Left colon (tissue), 2 donors: Measurements from ENCODE around the gene SEC14L5. TPM values are rescaled to one million over a fixed set of nuclear protein-coding genes. Genes with fewer than 3 reads are reported as not detected.
"Not testable (repeated sequence)": the region's sequence is repeated elsewhere in the genome, so short reads cannot be mapped to it uniquely, and the experiment has no call there.

ENCODE experiments used
- ATAC-seq: fragments of 200-7000 bp; cut with Tn5 transposase; one replicate; pipeline ENCODE4 v1.9.1; 2020; ENCODE audit warnings: mild to moderate bottlenecking, moderate library complexity
- DNase-seq, 2 donors: peaks; one replicate each; pipeline ENCODE4 v3.0.0-alpha.2; 2020
- intact Hi-C, 2 donors: fragments of 100-400 bp; cut with DNase I in 1 of 2; cut with micrococcal nuclease in 1 of 2; formaldehyde crosslinking; loops; one replicate each; pipeline versions ENCODE4 v1.11.2 to v1.14.0; 2022; cut with DNase I, micrococcal nuclease
- total RNA-seq, 2 donors: library from RNA; stranded (reverse); fragmentation: NEBNext Ultra II Directional; extraction: Animal tissue kit (Norgen Biotek cat#: 25700); gene quantifications; one replicate each; pipeline ENCODE4 v1.2.1, GENCODE V29; 2021
- donor health status: DM: no; HTN: no; CAD: no.
- donor health status: DM: yes; HTN: yes; CAD: no.

Gene SEC14L5
- total RNA-seq, 2 donors from 2014 or later: 1.4 to 1.8 TPM

DNA sequence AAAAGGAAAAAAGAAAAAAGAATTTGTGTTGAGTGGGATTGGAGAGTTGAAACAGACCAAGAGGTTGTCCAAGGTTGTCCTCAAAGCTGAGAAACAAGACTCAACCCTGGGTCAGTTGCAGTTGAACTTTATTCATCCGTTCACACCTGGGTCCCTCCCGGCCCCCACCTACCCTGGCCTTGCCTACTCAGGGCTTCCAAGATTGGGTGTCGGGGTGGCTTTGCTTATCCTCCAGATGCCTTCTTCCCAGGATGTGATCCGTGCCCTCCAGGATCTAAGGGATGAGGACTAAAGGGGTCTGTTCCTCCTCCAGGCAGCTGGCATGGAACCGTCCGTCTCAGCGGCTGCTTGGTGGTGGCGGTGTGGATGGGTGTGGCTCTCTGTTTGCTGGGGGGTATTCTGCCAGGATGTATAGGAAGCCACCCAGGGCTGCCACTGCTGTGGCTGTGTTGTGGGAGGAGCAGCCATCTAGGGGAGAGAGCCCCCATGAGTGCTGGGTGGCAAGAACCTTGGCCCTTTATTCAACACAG lies 85.9 kb downstream of the SEC14L5 start:
- intact Hi-C loops: no loop called here
- DNase-seq (peak in 1 of 2 donors; percentile 2), ATAC-seq (no peak)

DNA sequence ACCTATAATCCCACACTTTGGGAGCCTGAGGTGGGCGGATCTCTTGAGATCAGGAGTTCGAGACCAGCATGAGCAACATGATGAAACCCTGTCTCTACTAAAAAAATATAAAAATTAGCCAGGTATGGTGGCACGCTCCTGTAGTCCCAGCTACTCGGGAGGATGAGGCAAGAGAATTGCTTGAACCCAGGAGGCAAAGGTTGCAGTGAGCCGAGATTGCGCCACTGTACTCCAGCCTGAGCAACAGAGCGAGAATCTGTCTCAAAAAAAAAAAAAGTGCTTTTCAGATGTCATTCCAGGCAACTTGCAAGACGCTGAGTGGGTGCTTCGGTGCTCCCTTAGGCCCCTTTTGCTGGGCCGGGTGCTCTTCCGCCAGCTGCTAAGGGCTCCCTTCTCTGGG lies 86.5 kb downstream of the SEC14L5 start:
- intact Hi-C loops, ATAC-seq: not testable (repeated sequence)

GRCh38 chr16:5045499-5046115 lies 87.5 kb downstream of the SEC14L5 start:
- DNase-seq (peak in 1 of 2 donors; percentile 12), ATAC-seq (no peak)
- intact Hi-C loops: no loop called here

More for the DNA sequence above, 86.5 kb downstream of the SEC14L5 start:
- DNase-seq: peak in 1 of 2 donors; percentile 5

DNA sequence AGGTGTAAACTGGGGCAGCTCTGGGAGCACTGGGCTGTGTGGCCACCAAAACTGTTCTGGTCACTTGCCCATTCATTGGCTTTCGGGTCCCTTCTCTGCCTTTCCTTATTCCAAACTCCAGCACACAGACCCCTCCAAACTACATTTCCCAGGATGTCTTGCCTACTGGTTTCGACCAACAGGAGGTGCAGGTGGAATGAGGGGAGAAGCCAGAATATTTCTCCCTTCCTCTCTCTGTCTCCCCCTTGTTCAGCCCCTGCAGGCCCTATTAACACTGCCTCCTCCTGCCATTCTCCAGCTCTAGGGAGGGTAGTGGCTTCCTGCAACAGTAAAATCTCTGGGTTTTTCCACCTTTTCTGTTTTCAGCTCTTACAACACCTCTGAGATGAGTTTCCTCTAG lies 88.8 kb downstream of the SEC14L5 start:
- ATAC-seq: no peak
- intact Hi-C loops: no loop called here

DNA sequence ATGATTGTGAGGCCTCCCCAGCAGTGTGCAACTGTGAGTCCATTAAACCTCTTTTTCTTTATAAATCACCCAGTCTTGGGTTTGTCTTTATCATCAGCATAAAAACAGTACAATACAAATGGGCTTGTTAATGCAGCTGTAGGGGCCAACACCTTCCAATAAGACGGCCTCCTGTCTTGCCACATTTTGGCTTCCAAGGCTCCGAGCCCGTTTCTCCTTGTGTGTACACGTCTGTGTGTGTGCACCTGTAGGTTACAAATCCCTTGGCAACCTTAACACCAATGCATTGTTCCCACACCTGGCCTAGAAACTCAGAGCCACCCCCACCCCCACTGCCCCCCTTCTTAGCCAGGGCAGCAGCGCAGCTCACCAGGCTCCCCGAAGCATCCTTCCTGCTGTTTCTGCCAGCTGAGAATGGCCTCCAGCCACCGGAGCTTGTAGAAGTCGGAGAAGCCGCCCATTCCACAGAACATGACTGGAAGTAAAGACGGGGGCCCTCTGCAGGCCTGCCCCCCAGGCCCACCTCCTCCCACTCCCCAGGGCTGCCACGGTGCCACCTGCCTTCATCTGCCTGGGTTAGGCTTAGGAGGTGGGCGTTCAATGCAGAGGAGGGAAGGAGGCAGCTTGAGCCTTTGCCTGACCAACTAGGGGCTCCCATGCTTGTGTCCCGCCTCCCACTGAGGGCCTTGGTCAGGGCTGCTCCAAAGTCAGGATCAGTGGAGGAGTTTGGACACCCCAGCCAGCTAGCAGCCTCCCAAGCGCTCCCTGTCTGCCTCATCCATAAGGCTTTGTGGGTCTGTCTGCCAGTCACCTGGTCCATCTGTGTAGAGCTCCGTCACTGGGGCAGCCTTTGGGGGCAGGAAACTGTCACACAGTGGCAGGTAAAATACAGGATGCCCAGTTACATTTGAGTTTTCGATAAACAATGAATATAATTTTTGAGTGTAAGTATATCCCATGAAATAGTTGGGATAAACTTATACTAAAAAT lies 97.0 kb downstream of the SEC14L5 start:
- ATAC-seq: no peak
- intact Hi-C loops: no loop called here

More for the DNA sequence above, 88.8 kb downstream of the SEC14L5 start:
- DNase-seq: peak in 1 of 2 donors; percentile 10

GRCh38 chr16:5056352-5056751 lies 98.2 kb downstream of the SEC14L5 start:
- intact Hi-C loops: no loop called here
- ATAC-seq (peak; percentile 82), DNase-seq (peak; percentile 31 to 48)

More for the DNA sequence above, 97.0 kb downstream of the SEC14L5 start:
- no peak for DNase-seq

DNA sequence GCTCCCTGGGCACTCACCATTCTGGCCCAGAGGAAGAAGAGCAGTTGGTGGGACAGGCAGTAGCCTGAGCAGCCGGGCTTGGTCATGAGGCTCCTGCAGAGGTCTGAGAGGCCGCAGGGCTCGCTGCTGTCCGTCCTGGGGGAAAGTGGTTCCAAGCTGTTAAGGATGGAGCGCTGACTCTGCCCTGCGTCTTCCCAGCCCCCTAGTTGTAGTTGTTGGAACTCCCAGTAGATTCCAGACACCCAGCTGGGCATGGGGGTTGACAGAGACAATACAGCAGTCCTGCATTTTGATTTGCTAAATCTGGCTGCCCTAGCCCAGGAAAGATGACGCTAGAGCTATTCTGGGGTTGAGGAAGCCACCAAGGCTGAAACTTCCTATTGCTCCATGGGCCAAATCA lies 100.3 kb downstream of the SEC14L5 start:
- DNase-seq: peak in 1 of 2 donors; percentile 5
- intact Hi-C loops: no loop called here
- no peak for ATAC-seq

- DNase-seq (peak in 1 of 2 donors; percentile 0), ATAC-seq (no peak)
- intact Hi-C loops: no loop called here
Observed at GRCh38 chr16:5059386-5060072, 101.4 kb downstream of the SEC14L5 start.

- intact Hi-C loops: no loop called here
- ATAC-seq: no peak
- DNase-seq: peak in 1 of 2 donors; percentile 14
Observed at GRCh38 chr16:5060073-5060641, 102.0 kb downstream of the SEC14L5 start.

GRCh38 chr16:5062051-5062450 lies 103.9 kb downstream of the SEC14L5 start:
- intact Hi-C loops: no loop called here
- no peak for ATAC-seq
- peak in 1 of 2 donors; percentile 18 for DNase-seq

- ATAC-seq (peak; percentile 66), DNase-seq (peak in 1 of 2 donors; percentile 27)
- intact Hi-C loops: no loop called here
Observed at GRCh38 chr16:5062790-5063765, 104.9 kb downstream of the SEC14L5 start.

- intact Hi-C loops: no loop called here
- DNase-seq (peak; percentile 66 to 73), ATAC-seq (peak; percentile 60)
Observed at GRCh38 chr16:5064915-5065314, 106.8 kb downstream of the SEC14L5 start.

DNA sequence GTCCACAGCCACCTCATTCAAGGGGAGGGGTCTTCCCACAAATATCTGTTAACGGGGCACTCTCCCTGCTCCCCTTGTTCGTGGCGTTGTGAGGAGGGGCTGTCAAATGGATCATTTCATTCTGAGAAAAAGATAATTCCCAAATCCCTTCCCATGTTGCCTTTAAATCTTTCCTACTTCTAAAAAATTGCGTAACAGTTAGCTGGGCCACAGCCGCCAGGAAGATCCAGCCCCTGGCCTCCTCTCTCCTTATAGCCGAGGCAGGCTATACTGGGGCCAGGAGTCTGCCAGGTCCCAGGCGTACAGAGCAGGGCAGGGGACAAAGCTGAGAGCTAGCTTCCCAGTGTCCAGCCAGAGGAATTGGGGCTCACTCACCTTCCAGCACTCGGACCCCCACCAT lies 107.2 kb downstream of the SEC14L5 start:
- peak in 1 of 2 donors; percentile 20 for DNase-seq

GRCh38 chr16:5065813-5066212 lies 107.7 kb downstream of the SEC14L5 start, which contains the start of gene C16orf89:
Gene C16orf89 (minus strand): TSS chr16:5065956. CDS start chr16:5065908, 48 bp downstream.
- ATAC-seq: peak; percentile 12
- peak in 1 of 2 donors; percentile 26 for DNase-seq
- intact Hi-C loops: no loop called here

More for the DNA sequence above, 107.2 kb downstream of the SEC14L5 start:
- ATAC-seq: peak; percentile 43
- intact Hi-C loops: no loop called here

GRCh38 chr16:5066511-5066910 lies 108.4 kb downstream of the SEC14L5 start:
- intact Hi-C loops: no loop called here
- DNase-seq (no peak), ATAC-seq (no peak)
